Effector memory CD4-positive, alpha-beta T cell (primary cell): Measurements from ENCODE around the gene RSPO4.

ENCODE experiments used
- DNase-seq, 3 donors: peaks; one replicate each; pipeline ENCODE4 v3.0.0-alpha.2; 2020
- H3K27ac ChIP-seq: 2 replicates; pipeline ENCODE4 v1.7.0; 2013; ENCODE audit warnings: mild to moderate bottlenecking, low read length, moderate library complexity; ENCODE audit not compliant: insufficient read depth, poor library complexity, severe bottlenecking
- H3K27me3 ChIP-seq: replicated peaks from 2 replicates; pipeline ENCODE4 v1.7.0; 2013; ENCODE audit warnings: mild to moderate bottlenecking, low read length; ENCODE audit not compliant: insufficient read depth, control insufficient read depth, poor library complexity, severe bottlenecking
- H3K36me3 ChIP-seq: 2 replicates; pipeline ENCODE4 v1.7.0; 2013; ENCODE audit warnings: mild to moderate bottlenecking, low read length, moderate library complexity; ENCODE audit not compliant: control insufficient read depth, insufficient read depth
- H3K4me1 ChIP-seq: 2 replicates; pipeline ENCODE4 v1.7.0; 2013; ENCODE audit warnings: low read length, mild to moderate bottlenecking; ENCODE audit not compliant: control insufficient read depth, insufficient read depth, poor library complexity, severe bottlenecking
- H3K4me3 ChIP-seq: 2 replicates; pipeline ENCODE4 v1.7.0; 2013; ENCODE audit warnings: low read length, low read depth, mild to moderate bottlenecking; ENCODE audit not compliant: insufficient read depth, poor library complexity, severe bottlenecking
- H3K9me3 ChIP-seq: 2 replicates; pipeline ENCODE4 v1.7.0; 2013; ENCODE audit warnings: mild to moderate bottlenecking, low read length, moderate library complexity; ENCODE audit not compliant: control insufficient read depth

Gene RSPO4

DNA sequence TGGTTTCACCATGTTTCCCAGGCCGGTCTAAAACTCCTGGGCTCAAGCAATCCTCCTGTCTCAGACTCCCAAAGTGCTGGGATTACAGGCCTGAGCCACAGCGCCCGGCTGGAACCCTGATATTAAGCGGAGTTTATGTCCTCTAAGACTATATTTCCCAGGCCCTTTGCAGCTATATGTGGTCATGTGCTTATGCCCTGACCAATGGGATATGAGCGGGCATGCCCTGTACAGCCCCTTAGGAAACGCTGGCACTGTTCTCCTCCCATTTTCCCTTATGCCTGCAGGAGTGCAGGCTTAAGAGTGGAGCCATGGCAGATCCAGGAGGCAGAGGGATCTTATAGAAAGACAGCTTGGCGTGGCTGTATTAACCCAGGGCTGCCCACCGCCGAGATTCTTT, 29.9 kb downstream of the RSPO4 start:
- no peaks in the 10 kb centered on the region for H3K27me3 ChIP-seq
- H3K4me1 ChIP-seq = no peaks in the 10 kb centered on the region
- no peaks in the 10 kb centered on the region for H3K9me3 ChIP-seq
- no peak overlapping the region for H3K4me3 ChIP-seq
- H3K27ac ChIP-seq = no peak overlapping the region
- DNase-seq = no peak
- no peaks in the 10 kb centered on the region for H3K36me3 ChIP-seq

DNA sequence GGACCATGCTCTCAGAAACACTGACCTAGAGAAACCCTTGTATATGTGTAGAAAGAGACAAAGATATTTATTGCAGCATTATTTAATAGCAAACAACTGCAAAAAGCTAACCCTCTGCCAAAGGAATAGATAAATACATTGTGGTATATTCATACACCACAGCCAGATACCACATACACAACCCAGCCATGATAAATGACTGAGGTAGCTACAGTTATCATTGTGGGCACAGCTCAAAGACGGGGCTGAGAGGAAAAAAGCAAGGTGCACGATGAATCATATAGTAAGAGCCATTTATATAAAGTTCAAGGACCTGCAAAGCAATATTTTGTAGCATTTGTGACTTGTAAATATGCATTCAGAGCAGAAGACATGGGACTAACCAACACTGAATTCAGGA, 30.8 kb downstream of the RSPO4 start:
- H3K4me1 ChIP-seq = no peaks in the 10 kb centered on the region
- no peak for DNase-seq
- no peak overlapping the region for H3K27ac ChIP-seq
- H3K4me3 ChIP-seq = no peak overlapping the region
- H3K27me3 ChIP-seq = no peaks in the 10 kb centered on the region
- H3K36me3 ChIP-seq = no peaks in the 10 kb centered on the region
- no peaks in the 10 kb centered on the region for H3K9me3 ChIP-seq

DNA sequence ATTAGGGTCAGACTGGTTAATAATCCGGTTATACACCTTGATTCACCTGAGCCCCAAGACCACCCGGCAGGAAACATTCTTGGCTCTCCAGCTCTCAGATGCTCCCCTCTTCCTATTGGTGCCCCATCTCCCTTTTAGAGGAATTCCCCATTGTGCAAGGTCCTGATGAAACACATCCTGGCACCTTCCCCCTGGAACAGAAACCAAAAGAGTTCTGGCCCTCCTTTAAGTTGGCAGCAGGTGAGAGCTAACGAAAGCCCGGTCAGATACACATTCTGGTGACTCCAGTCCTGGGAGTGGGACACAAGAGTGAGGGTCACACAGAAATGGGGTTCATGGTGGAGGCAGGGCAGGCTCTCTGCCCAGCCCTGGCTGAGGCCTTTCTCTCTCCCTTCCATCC, 32.2 kb downstream of the RSPO4 start:
- no peaks in the 10 kb centered on the region for H3K9me3 ChIP-seq
- no peaks in the 10 kb centered on the region for H3K36me3 ChIP-seq
- H3K27me3 ChIP-seq = no peaks in the 10 kb centered on the region
- H3K4me3 ChIP-seq = no peak overlapping the region
- no peaks in the 10 kb centered on the region for H3K4me1 ChIP-seq
- H3K27ac ChIP-seq = no peak overlapping the region
- no peak for DNase-seq

DNA sequence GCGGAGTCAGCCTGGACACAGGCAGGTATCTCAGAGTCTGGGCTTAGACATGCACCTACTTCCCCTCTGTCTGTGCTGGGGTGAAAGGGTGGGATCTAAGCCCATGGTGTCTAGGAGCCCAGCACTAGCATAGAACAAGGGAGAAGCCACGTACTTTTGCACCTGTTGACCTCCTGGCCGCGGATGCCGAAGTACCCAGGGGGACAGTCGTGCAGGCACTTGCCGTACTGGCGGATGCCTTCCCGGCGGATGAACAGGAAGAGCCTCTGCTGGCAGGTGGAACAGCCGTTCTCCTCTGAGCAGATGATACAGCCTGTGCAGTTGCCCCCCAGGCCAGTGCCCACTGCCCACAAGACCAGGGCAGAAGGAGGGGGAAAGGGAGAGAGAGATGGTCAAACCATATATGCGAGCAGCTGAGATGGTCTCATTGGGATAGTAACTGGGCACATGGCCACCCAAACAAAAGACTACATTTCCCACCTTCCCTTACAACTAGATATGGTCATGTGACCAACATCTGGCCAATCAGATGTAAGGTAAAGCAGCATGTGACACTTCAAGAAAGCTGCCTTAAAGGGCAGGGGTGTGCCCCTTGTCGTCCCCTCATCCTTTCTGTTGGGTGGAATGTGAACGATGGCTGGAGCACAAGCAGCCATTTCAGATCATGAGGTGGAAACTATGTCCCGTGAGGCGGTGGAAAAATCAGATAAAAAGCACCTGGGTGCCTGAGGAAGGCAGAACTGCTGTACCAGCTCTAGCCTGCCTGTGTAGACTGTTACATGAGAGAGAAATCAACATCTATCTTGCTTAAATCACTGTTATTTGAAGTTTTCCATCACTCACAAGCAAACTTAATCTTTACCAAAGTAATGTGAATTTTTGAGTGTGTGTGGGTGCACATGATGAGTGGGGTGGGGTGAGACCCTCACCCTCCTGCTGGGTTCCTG, 34.0 kb downstream of the RSPO4 start:
- H3K27ac ChIP-seq = no peak overlapping the region
- H3K27me3 ChIP-seq = no peaks in the 10 kb centered on the region
- no peaks in the 10 kb centered on the region for H3K4me1 ChIP-seq
- H3K4me3 ChIP-seq = no peak overlapping the region
- no peaks in the 10 kb centered on the region for H3K36me3 ChIP-seq
- no peak for DNase-seq
- H3K9me3 ChIP-seq = no peaks in the 10 kb centered on the region

DNA sequence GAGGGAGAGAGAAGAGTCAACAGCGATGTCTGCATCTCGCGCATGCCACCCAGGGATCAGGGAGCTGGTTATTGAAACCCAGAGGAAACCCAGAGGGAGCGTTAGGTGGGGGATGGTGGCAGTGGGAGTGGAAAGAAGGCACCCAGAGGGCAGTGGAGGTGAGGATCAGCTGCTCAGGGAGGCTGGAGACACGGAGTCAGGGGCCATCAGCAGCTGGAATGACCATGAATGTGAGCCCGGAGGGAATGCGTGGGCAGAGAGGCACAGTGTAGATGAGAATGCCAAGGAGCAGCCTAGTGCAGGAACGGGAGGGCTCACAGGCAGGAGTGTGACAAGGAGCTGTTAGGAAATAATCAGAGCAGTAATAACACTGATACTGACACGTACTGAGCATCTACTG, 36.2 kb downstream of the RSPO4 start:
- no peak overlapping the region for H3K27ac ChIP-seq
- H3K36me3 ChIP-seq = no peaks in the 10 kb centered on the region
- H3K4me3 ChIP-seq = no peak overlapping the region
- H3K9me3 ChIP-seq = no peaks in the 10 kb centered on the region
- DNase-seq = no peak
- H3K4me1 ChIP-seq = no peaks in the 10 kb centered on the region
- H3K27me3 ChIP-seq = peaks cover 4% of the 10 kb centered on the region

DNA sequence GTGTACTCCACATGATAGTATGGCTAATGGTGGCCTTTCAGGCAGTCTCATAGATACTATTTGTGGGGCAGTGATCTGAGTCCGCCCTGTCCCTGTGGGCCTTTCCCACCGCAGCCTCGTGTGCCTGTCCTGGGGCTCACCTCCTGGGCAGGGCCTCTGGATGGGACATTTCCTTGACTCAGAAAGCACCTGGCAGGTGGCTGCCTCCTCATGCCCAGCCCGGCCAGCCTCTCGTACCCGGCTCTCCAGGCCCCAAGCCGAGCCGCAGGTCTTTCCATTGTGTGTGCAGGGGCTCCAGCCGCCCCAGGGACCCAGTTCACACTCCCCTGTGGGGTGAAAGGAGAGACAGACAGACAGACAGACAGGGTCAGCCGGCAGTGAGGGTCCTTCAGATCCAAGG, 38.3 kb downstream of the RSPO4 start:
- Histone ChIP-seq H3K9me3 (no peaks in the 10 kb centered on the region), H3K27ac (no peak overlapping the region), H3K36me3 (no peaks in the 10 kb centered on the region), H3K4me1 (no peaks in the 10 kb centered on the region), H3K27me3 (peaks cover 4% of the 10 kb centered on the region), H3K4me3 (no peak overlapping the region)
- DNase-seq = no peak

DNA sequence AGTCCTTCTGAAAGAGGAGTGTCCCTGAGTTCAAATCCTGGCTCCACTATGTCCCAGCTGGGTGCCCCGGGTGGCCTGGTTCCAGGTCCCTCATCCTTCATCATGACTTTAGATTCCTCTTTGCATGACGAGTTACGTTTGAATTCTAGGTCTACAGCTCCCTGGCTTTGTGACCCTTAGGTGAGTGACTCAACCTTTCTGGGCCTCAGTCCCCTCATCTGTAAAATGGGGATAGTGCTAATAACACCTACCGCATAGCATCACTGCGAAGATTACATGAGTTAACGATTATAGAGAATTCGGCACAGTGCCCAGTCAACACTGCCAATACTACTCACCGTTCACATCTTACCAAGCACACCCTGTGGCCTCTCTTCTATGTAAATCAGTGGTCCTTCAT, 39.4 kb downstream of the RSPO4 start:
- no peak for DNase-seq
- no peaks in the 10 kb centered on the region for H3K36me3 ChIP-seq
- H3K4me1 ChIP-seq = no peaks in the 10 kb centered on the region
- H3K4me3 ChIP-seq = no peak overlapping the region
- peaks cover 4% of the 10 kb centered on the region for H3K27me3 ChIP-seq
- H3K9me3 ChIP-seq = no peaks in the 10 kb centered on the region
- no peak overlapping the region for H3K27ac ChIP-seq

DNA sequence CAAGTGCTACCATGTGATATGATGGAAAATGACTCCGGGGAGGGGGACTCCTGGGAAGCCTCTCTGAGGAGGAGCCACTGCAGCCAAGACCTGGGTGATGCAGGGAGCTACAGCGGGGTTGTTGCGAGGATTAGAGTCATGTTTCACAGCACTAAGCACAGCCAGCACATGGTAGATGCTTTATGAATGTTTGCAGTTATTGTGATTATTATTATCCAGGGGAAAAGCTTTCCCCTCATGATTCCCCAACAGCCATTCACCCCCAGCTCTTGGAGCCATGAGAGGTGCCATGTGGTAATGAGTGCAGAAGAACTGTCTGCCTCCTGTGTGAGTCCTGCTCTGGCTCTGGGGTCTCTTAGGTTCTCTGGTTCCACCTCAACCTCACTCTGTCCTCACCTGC, 39.9 kb downstream of the RSPO4 start:
- no peaks in the 10 kb centered on the region for H3K4me1 ChIP-seq
- no peaks in the 10 kb centered on the region for H3K9me3 ChIP-seq
- H3K27ac ChIP-seq = no peak overlapping the region
- DNase-seq = no peak
- no peak overlapping the region for H3K4me3 ChIP-seq
- peaks cover 4% of the 10 kb centered on the region for H3K27me3 ChIP-seq
- H3K36me3 ChIP-seq = no peaks in the 10 kb centered on the region

DNA sequence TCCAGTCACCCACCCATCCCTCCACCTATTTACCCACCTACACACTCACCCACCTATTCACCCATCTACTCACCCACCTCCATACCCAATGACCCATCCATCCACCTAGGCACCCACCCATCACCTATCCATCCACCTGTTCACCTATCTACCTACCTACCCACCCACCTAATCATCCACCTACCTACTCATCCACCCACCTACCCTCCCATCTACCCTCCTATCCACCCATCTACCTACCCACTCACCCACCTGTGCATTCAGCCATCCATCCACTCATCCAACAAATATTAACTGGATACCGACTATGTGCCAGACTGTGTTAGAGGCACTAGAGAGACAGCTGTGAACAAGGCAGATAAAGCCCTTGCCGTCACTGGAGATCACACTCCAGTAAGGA, 40.3 kb downstream of the RSPO4 start:
- H3K27ac ChIP-seq = no peak overlapping the region
- no peaks in the 10 kb centered on the region for H3K36me3 ChIP-seq
- H3K4me3 ChIP-seq = no peak overlapping the region
- no peak for DNase-seq
- H3K27me3 ChIP-seq = peaks cover 4% of the 10 kb centered on the region
- no peaks in the 10 kb centered on the region for H3K9me3 ChIP-seq
- H3K4me1 ChIP-seq = no peaks in the 10 kb centered on the region

DNA sequence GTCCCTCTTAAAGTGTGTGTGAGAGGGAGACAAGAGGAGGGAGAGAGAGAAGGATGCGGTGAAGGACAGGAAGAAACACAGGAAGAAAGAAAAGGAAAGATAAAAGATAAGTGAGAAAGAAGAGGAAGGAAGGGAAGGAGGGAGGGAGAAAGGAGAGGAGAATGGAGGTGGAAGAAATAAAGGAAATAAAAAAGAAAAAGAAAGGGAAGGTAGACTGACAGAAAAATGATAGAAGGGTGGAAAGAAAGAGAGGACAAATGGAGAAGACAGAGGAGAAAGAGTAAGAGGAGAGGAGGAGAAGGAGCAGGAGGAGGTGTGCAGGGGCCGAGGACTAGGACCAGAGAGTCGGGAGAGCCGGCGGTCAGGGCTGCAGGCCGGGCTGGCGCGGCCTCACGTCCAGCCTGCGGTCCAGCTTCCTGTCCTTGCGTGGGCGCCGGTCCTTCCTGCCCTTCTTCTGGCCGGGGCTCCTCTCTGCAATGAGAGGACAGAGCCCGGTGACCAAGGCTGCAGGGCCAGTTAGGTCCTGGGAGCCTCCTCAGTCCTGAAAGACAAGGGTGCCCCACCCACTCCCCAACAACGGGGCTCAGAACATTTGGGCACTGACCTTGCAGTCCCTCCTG, 42.0 kb downstream of the RSPO4 start:
- DNase-seq = no peak
- Histone ChIP-seq H3K36me3 (no peaks in the 10 kb centered on the region), H3K27ac (no peak overlapping the region), H3K4me1 (no peaks in the 10 kb centered on the region), H3K27me3 (peaks cover 7% of the 10 kb centered on the region), H3K9me3 (no peaks in the 10 kb centered on the region), H3K4me3 (no peak overlapping the region)
